SKM-1 (cell line): ENCODE results near the gene DAG1.
A peak's percentile ranks its signal among the peaks of the same experiment; 100 is the strongest.

Experiments
- DNase-seq: peaks from one replicate; lab custom pipeline; 2025; ENCODE audit not compliant: unreplicated experiment; lab: John Stamatoyannopoulos, UW

DAG1 gene

GRCh38 chr3:49552087-49552486, 82.0 kb downstream of the DAG1 start:
- no peak for DNase-seq

GRCh38 chr3:49553324-49553691, 83.2 kb downstream of the DAG1 start:
- DNase-seq, result no peak

- DNase-seq, result peak; percentile 47
Observed at GRCh38 chr3:49553692-49554632, 83.9 kb downstream of the DAG1 start, which contains the start of gene BSN. TSS of gene BSN (plus strand) at chr3:49554477. CDS start at chr3:49554603, 126 bp downstream.

DNA sequence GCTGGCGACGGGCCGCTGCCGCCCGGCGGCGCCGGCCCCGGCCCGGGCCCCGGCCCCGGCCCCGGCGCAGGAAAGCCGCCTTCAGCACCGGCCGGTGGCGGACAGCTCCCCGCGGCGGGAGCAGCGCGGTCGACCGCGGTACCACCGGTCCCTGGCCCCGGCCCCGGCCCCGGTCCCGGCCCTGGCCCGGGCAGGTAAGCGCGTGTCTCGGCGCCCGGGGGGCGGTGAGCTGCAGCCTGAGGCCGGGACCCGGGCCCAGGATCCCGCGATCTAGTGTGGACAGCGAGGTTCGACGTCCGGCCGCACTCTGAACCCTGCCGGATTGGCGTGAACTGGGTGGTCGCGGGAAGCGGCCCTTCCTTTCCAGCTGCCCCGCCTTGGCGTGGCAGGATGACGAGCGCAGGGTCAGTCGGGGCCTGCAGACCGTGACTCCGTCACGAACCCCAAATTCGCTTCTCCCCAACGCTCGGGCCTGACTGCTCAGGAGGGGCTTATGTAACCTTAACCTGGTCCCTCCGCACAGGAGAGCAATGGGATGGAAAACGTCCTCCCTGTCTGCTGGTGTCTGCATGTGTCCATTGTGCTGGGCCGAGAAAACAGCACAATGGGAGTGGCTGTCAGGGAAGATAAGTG, 84.7 kb downstream of the DAG1 start:
- DNase-seq, result no peak

DNA sequence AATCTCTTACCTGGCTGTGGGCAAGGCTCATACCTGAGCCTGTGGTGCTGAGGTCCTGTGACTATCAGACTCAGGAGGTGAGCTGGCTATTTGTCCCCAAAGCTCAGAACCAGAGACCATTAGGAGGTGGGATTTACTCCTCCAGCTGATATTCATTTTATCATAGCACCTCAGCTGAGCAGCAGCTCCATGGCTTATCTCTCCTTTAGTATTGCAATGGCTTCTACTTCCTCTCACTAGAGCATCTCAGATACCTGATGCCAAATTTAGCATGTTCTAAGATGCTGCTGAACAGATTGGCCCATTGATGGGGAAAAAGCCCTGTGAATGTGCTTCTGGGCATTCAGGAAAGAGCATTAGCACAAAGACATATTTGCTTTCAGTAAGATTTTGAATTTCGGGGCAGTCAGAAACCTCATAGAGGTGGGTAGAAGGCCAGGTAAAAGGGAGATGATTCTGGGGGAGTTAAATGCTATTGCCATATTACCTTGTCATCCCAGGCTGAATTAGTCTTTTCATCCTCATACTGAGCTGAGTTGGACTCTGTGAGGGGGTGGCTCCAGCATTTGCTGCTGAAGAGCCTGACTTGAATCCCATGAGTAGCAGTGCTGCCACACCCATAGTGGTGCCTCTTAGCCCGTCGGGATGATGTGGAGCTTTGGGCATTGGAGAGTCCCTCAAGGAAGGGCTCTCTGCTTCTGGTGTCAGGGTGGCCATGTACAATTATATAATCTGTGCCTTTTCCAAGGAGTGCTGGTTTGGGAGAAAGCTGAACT, 86.6 kb downstream of the DAG1 start:
- DNase-seq, result no peak

DNA sequence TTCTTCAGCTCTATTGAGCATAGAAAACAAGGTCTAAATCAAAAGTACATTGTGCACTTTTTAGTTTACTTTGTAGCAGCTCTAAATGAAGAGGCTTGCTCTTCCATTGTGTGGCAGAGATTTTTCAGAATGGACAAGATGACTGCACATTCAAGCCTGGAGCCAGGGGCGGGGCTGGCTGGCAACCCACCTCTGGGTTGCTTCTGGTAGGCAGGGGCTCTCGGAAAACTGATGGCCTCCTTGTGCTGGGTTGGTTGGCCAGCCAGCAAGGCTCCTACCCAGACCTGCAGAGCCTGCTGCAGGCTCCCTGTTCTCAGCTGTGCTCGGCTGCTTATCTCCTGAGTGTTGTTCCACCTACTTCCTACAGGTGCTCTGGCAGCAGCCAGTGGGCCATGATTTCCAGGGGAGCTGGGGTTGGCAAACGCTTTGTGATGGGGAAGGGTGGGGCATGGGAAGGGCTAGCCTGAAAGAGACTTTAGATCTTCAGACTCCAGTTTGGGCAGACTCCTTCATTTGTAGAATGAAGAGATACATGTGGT, 93.0 kb downstream of the DAG1 start:
- DNase-seq, result no peak

GRCh38 chr3:49563766-49564165, 93.7 kb downstream of the DAG1 start:
- no peak for DNase-seq

DNA sequence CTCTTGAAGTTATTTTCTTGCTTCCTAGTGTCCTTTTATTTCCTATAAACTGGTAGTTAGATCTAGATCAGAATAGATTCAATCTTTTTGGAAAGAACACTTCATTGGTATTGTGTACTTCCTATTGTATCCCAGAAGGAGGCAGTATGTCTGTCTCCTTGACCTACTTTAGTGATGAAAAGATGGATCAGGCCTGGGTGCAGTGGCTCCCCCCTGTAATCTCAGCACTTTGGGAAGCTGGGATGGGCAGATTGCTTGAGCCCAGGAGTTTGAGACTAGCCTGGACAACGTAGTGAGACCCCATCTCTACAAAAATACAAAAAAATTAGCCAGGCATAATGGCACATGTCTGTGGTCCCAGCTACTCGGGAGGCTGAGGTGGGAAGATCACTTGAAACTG, 96.2 kb downstream of the DAG1 start:
- DNase-seq, result peak; percentile 14

DNA sequence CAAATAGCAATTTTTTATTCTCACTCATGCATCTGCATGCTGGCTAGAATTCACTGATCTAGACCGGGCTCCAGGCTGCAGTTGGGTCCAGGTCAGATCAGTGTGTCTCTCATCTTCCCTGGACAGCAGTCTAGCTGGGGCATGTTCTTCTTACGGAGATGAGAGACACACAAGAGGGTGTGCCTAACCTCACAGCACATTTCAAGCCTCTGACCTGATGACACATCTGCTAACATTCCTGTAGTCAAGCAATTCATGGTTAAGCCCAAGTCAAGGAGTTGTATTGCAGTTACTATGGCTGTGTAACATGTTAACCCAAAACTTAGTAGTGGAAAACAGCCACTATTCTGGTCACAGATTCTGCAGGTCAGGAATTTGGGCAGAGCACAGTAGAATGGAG, 97.3 kb downstream of the DAG1 start:
- no peak for DNase-seq

- no peak for DNase-seq
Observed at GRCh38 chr3:49568965-49569364, 98.9 kb downstream of the DAG1 start.

- no peak for DNase-seq
Observed at GRCh38 chr3:49570028-49570654, 100.1 kb downstream of the DAG1 start.

- DNase-seq, result no peak
Observed at GRCh38 chr3:49582177-49582576, 112.1 kb downstream of the DAG1 start.
